HepG2 (cell line): ENCODE data around the gene TMCO4. TPM values are rescaled to one million over a fixed set of nuclear protein-coding genes. Genes with fewer than 3 reads are reported as not detected.

Experiments used
- ATAC-seq: fragments of 200-7000 bp; cut with Tn5 transposase; 3 replicates; pipeline ENCODE4 v1.9.1; 2020; ENCODE audit warnings: mild to moderate bottlenecking, moderate library complexity
- BruUV-seq: library from RNA; stranded (reverse); fragments of 400-500 nt; replicated peaks from 2 replicates; lab custom pipeline; 2021; lab: Mats Ljungman, UMichigan
- CTCF ChIA-PET: fragments of 300-600 bp; formaldehyde crosslinking; extraction: SDS; loops from one replicate; lab custom pipeline; 2021; ENCODE audit warnings: low total read pairs, inconsistent platforms, low intra/inter-chr PET ratio; lab: Yijun Ruan, JAX
- POLR2A ChIA-PET: fragments of 350-600 bp; sonication (Branson Sonifier 250); formaldehyde crosslinking; loops from one replicate; lab custom pipeline; 2020; ENCODE audit warnings: antibody characterized with exemption, inconsistent platforms; lab: Yijun Ruan, JAX
- DNase-seq: peaks from one replicate; pipeline ENCODE4 v3.0.0-alpha.2; 2015; ENCODE audit warnings: low spot score
- FAIRE-seq: peaks from 3 replicates; lab custom pipeline; 2011; peaks lifted over from hg19 to GRCh38; lab: Jason Lieb, UNC
- H2AFZ ChIP-seq: one replicate; pipeline ENCODE4 v1.6.1; 2011; ENCODE audit warnings: low read length, inconsistent platforms
- H3K27ac ChIP-seq: fragments of 300-600 bp; 3 replicates; pipeline ENCODE4 v1.8.0; 2011; ENCODE audit warnings: mixed run types, mild to moderate bottlenecking, mixed read lengths, low read length, inconsistent platforms; ENCODE audit not compliant: insufficient read depth; ENCODE audit errors: extremely low read length
- H3K27me3 ChIP-seq, 2 experiments: fragments of 200-600 bp in 1 of 2; 2 replicates in 1 of 2; 3 replicates in 1 of 2; pipeline versions ENCODE4 v1.6.0 to v1.8.0; 2011; ENCODE audit warnings: low read length in 2 of 2, mild to moderate bottlenecking in 2 of 2, moderate library complexity in 2 of 2, inconsistent platforms in 1 of 2; ENCODE audit not compliant: insufficient read depth in 2 of 2, control insufficient read depth in 1 of 2
- H3K36me3 ChIP-seq, 2 experiments: fragments of 200-600 bp in 1 of 2; replicated peaks in 1 of 2; 2 replicates in 1 of 2; 3 replicates in 1 of 2; pipeline versions ENCODE4 v1.5.1 to v1.8.0; 2011; ENCODE audit warnings: low read length in 2 of 2, inconsistent platforms in 1 of 2; ENCODE audit not compliant: insufficient read depth in 2 of 2, control insufficient read depth in 1 of 2
- H3K4me1 ChIP-seq: 2 replicates; pipeline ENCODE4 v1.5.1; 2012; ENCODE audit warnings: low read length, inconsistent platforms; ENCODE audit not compliant: insufficient read depth
- H3K4me2 ChIP-seq: 2 replicates; pipeline ENCODE4 v1.6.0; 2011; ENCODE audit warnings: low read depth, low read length, inconsistent platforms
- H3K4me3 ChIP-seq, 3 experiments: fragments of 200-600 bp in 1 of 3; sonication (generic), shearing (Covaris generic) in 1 of 3; replicated peaks in 1 of 3; 2 replicates each; pipeline ENCODE4 v1.5.1; 2011 to 2016; ENCODE audit warnings: low read length in 3 of 3, inconsistent platforms in 2 of 3, low read depth in 2 of 3, mild to moderate bottlenecking in 2 of 3, control low read depth in 1 of 3, mixed read lengths in 1 of 3; ENCODE audit not compliant: insufficient read depth in 1 of 3
- H3K79me2 ChIP-seq: one replicate; pipeline ENCODE4 v1.6.1; 2011; ENCODE audit warnings: low read length, inconsistent platforms; ENCODE audit not compliant: insufficient read depth
- H3K9ac ChIP-seq: 2 replicates; pipeline ENCODE4 v1.6.0; 2011; ENCODE audit warnings: mild to moderate bottlenecking, low read depth, low read length, inconsistent platforms; ENCODE audit not compliant: insufficient read depth
- H3K9me3 ChIP-seq: 2 replicates; pipeline ENCODE4 v1.5.1; 2012; ENCODE audit warnings: mild to moderate bottlenecking, low read length
- H4K20me1 ChIP-seq: 2 replicates; pipeline ENCODE4 v1.6.0; 2011; ENCODE audit warnings: inconsistent platforms, mild to moderate bottlenecking, low read length, moderate library complexity; ENCODE audit not compliant: insufficient read depth
- FOXA3 ChIP-seq: IDR thresholded peaks from 2 replicates; pipeline ENCODE4 v1.6.1; 2016; ENCODE audit warnings: missing genetic modification reagents, missing compliant biosample characterization
- IRX3 ChIP-seq: sonication (generic); formaldehyde crosslinking; IDR thresholded peaks from 2 replicates; pipeline ENCODE4 v1.8.1; 2023; ENCODE audit warnings: mild to moderate bottlenecking, low read depth, missing genetic modification reagents, borderline replicate concordance
- NFIB ChIP-seq: sonication (generic); formaldehyde crosslinking; IDR thresholded peaks from 2 replicates; pipeline ENCODE4 v1.9.0; 2021; ENCODE audit warnings: missing genetic modification reagents, mild to moderate bottlenecking, borderline replicate concordance
- NPAS2 ChIP-seq: sonication (generic); formaldehyde crosslinking; IDR thresholded peaks from 2 replicates; pipeline ENCODE4 v1.8.0; 2022; ENCODE audit warnings: mild to moderate bottlenecking, missing genetic modification reagents, borderline replicate concordance
- SKI ChIP-seq: fragments of 450-650 bp; IDR thresholded peaks from one replicate; pipeline ENCODE4 v1.6.1; 2018; ENCODE audit warnings: mild to moderate bottlenecking; ENCODE audit not compliant: partially characterized antibody
- SPEN ChIP-seq: sonication (generic); formaldehyde crosslinking; IDR thresholded peaks from 2 replicates; pipeline ENCODE4 v1.5.1; 2020; ENCODE audit warnings: low read depth, mild to moderate bottlenecking, missing genetic modification reagents
- YY1 ChIP-seq: IDR thresholded peaks from 2 replicates; pipeline ENCODE4 v1.6.1; 2011; ENCODE audit warnings: low read length, low read depth, moderate library complexity, mild to moderate bottlenecking; ENCODE audit not compliant: insufficient read depth, insufficient replicate concordance
- ZFX ChIP-seq: sonication (generic); formaldehyde crosslinking; IDR thresholded peaks from 2 replicates; pipeline ENCODE4 v1.4.0; 2020; ENCODE audit warnings: mild to moderate bottlenecking, low read depth, missing genetic modification reagents, moderate library complexity
- ZFY ChIP-seq: sonication (generic); formaldehyde crosslinking; IDR thresholded peaks from 2 replicates; pipeline ENCODE4 v1.4.0; 2020; ENCODE audit warnings: missing genetic modification reagents
- ZNF629 ChIP-seq: sonication (generic); formaldehyde crosslinking; conservative IDR thresholded peaks from 2 replicates; pipeline ENCODE4 v1.5.0; 2020; ENCODE audit warnings: missing genetic modification reagents
- ZSCAN12 ChIP-seq: sonication (generic); formaldehyde crosslinking; IDR thresholded peaks from 2 replicates; pipeline ENCODE4 v1.9.0; 2021; ENCODE audit warnings: mild to moderate bottlenecking, missing genetic modification reagents
- WGBS: methylation state at CpG from one replicate; pipeline ENCODE4 v1.1.6; 2017; ENCODE audit warnings: low lambda C conversion rate; 5-methylcytosine and 5-hydroxymethylcytosine counted together
- in situ Hi-C: cut with HindIII; loops from 2 replicates; pipeline ENCODE4 v1.10.0; 2017; ENCODE audit warnings: low pct_unique_long_range_greater_than_20kb; ENCODE audit not compliant: extremely low pct_ligation_motif_present
- intact Hi-C: fragments of 100-400 bp; cut with micrococcal nuclease; formaldehyde crosslinking; loops from one replicate; pipeline ENCODE4 v1.10.0; 2022; ENCODE audit not compliant: unreplicated experiment
- polyA plus RNA-seq, 8 experiments: library from polyadenylated mRNA; depleted of rRNA in 3 of 8; stranded (reverse) in 7 of 8; unstranded in 1 of 8; fragments of >200 nt; fragmentation: Illumina TruSeq in 4 of 8; extraction: Trizol in 4 of 8; gene quantifications; 2 replicates each; pipeline versions ENCODE4 v1.2.1 to v1.2.3, GENCODE V29; 2011 to 2016; ENCODE audit warnings: low read depth in 4 of 8, missing spikeins in 1 of 8, mixed read lengths in 1 of 8; ENCODE audit not compliant: insufficient read depth in 1 of 8
- total RNA-seq, 5 experiments: library from RNA; depleted of rRNA; stranded (reverse); fragments of >200 nt; fragmentation: Illumina TruSeq; extraction: Trizol; gene quantifications; 2 replicates each; pipeline ENCODE4 v1.2.3, GENCODE V29; 2016; ENCODE audit warnings: low read depth in 1 of 5
- TF ChIP-seq, protein P1 (sequence below): sonication (generic); formaldehyde crosslinking; IDR thresholded peaks from 2 replicates; pipeline ENCODE4 v1.4.0; 2020; ENCODE audit warnings: missing genetic modification reagents
- TF ChIP-seq, protein P2 (sequence below): sonication (generic); formaldehyde crosslinking; IDR thresholded peaks from 2 replicates; pipeline ENCODE4 v1.9.0; 2021; ENCODE audit warnings: missing genetic modification reagents, borderline replicate concordance
- TF ChIP-seq, protein P3 (sequence below): sonication (generic); formaldehyde crosslinking; IDR thresholded peaks from 2 replicates; pipeline ENCODE4 v1.4.0; 2020; ENCODE audit warnings: missing genetic modification reagents, borderline replicate concordance

Gene TMCO4
- total and polyA plus RNA-seq, 2 of the 13 experiments (the other 11 are each of a cell fraction or from before 2014, with no cell fraction given), result 2.1 to 4.1 TPM

DNA sequence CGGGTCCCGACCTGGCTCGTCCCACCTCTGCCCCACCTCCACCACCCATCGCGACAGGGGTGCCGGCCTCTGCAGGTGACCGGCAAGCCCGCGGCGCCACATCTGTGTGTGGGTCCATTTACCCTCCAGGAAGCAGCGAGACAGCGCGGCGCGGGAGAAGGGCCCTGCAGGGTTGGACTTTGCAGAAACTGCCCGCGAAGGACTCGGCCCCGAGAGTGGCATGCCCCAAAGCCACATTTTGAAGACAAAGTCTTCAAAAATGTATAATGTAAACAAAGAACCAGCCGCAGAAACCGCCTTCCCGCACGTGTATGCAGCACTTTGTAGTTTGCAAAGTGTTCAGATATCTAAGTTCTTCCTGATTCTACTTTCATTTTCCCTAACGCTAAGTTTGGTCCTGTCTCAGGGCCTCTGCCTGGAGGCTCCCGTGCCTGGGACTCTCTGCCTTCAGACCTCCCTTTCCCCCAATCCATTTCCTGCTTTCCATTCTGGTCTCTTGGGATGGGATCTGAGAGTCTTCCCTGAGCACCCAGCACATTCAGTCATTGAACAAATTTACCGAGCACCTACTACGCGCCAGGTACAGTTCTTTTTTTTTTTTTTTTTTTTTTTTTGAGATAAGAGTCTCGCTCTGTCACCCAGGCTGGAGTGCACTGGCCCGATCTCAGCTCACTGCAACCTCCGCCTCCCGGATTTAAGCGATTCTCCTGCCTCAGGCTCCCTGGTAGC, 524 bp upstream of the TMCO4 start:
- no peak overlapping the region for H2AFZ ChIP-seq
- peak overlapping the region; percentile 49 for H3K27ac ChIP-seq
- ATAC-seq (peak; percentile 55), FAIRE-seq (peak; percentile 48), DNase-seq (peak; percentile 25)
- WGBS, result 9% methylated on average over 26 of the region's 33 CpGs
- H3K4me2 ChIP-seq, result peak overlapping the region; percentile 88
- ChIA-PET CTCF (no interaction called here), POLR2A (interaction anchor here (0.6 to 1.4 kb wide), 2 partner anchors 13 to 15 kb away, joined by 3 to 6 read pairs; partner anchors contain the start of gene RNF186)
- BruUV-seq, result TSS peak; percentile 70
- peaks cover 2 to 22% of the 10 kb centered on the region in 2 experiments; a peak in 3 of 5 replicates for H3K27me3 ChIP-seq
- H3K4me1 ChIP-seq, result peaks cover 42% of the 10 kb centered on the region
- peak overlapping the region; percentile 63 for H3K9ac ChIP-seq
- peak overlapping the region; percentile 63 to 80 (median 73) for H3K4me3 ChIP-seq
- H4K20me1 ChIP-seq, result no peaks in the 10 kb centered on the region
- H3K9me3 ChIP-seq, result no peaks in the 10 kb centered on the region
- no peaks in the 10 kb centered on the region for H3K36me3 ChIP-seq
- H3K79me2 ChIP-seq, result no peaks in the 10 kb centered on the region
- intact Hi-C loops, result no loop called here
- in situ Hi-C loops, result no loop called here
- TF ChIP-seq, protein P1, sequence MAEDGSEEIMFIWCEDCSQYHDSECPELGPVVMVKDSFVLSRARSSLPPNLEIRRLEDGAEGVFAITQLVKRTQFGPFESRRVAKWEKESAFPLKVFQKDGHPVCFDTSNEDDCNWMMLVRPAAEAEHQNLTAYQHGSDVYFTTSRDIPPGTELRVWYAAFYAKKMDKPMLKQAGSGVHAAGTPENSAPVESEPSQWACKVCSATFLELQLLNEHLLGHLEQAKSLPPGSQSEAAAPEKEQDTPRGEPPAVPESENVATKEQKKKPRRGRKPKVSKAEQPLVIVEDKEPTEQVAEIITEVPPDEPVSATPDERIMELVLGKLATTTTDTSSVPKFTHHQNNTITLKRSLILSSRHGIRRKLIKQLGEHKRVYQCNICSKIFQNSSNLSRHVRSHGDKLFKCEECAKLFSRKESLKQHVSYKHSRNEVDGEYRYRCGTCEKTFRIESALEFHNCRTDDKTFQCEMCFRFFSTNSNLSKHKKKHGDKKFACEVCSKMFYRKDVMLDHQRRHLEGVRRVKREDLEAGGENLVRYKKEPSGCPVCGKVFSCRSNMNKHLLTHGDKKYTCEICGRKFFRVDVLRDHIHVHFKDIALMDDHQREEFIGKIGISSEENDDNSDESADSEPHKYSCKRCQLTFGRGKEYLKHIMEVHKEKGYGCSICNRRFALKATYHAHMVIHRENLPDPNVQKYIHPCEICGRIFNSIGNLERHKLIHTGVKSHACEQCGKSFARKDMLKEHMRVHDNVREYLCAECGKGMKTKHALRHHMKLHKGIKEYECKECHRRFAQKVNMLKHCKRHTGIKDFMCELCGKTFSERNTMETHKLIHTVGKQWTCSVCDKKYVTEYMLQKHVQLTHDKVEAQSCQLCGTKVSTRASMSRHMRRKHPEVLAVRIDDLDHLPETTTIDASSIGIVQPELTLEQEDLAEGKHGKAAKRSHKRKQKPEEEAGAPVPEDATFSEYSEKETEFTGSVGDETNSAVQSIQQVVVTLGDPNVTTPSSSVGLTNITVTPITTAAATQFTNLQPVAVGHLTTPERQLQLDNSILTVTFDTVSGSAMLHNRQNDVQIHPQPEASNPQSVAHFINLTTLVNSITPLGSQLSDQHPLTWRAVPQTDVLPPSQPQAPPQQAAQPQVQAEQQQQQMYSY (CRISPR knock-in tag), result no peak
- TF ChIP-seq ZNF629 (CRISPR knock-in tag) (no peak), ZFX (CRISPR knock-in tag) (peak; percentile 62), NPAS2 (no peak), YY1 (no peak), ZSCAN12 (no peak), SPEN (CRISPR knock-in tag) (peak; percentile 42; the same call in 1 of the 2 replicates), ZFY (CRISPR knock-in tag) (peak; percentile 79; the same call in 1 of the 2 replicates), IRX3 (no peak), SKI (no peak), FOXA3 (peak; percentile 10; the same call in 1 of the 2 replicates), NFIB (no peak)
- TF ChIP-seq, protein P2, sequence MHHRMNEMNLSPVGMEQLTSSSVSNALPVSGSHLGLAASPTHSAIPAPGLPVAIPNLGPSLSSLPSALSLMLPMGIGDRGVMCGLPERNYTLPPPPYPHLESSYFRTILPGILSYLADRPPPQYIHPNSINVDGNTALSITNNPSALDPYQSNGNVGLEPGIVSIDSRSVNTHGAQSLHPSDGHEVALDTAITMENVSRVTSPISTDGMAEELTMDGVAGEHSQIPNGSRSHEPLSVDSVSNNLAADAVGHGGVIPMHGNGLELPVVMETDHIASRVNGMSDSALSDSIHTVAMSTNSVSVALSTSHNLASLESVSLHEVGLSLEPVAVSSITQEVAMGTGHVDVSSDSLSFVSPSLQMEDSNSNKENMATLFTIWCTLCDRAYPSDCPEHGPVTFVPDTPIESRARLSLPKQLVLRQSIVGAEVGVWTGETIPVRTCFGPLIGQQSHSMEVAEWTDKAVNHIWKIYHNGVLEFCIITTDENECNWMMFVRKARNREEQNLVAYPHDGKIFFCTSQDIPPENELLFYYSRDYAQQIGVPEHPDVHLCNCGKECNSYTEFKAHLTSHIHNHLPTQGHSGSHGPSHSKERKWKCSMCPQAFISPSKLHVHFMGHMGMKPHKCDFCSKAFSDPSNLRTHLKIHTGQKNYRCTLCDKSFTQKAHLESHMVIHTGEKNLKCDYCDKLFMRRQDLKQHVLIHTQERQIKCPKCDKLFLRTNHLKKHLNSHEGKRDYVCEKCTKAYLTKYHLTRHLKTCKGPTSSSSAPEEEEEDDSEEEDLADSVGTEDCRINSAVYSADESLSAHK (CRISPR knock-in tag), result no peak
- TF ChIP-seq, protein P3, sequence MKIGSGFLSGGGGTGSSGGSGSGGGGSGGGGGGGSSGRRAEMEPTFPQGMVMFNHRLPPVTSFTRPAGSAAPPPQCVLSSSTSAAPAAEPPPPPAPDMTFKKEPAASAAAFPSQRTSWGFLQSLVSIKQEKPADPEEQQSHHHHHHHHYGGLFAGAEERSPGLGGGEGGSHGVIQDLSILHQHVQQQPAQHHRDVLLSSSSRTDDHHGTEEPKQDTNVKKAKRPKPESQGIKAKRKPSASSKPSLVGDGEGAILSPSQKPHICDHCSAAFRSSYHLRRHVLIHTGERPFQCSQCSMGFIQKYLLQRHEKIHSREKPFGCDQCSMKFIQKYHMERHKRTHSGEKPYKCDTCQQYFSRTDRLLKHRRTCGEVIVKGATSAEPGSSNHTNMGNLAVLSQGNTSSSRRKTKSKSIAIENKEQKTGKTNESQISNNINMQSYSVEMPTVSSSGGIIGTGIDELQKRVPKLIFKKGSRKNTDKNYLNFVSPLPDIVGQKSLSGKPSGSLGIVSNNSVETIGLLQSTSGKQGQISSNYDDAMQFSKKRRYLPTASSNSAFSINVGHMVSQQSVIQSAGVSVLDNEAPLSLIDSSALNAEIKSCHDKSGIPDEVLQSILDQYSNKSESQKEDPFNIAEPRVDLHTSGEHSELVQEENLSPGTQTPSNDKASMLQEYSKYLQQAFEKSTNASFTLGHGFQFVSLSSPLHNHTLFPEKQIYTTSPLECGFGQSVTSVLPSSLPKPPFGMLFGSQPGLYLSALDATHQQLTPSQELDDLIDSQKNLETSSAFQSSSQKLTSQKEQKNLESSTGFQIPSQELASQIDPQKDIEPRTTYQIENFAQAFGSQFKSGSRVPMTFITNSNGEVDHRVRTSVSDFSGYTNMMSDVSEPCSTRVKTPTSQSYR (CRISPR knock-in tag), result no peak
